ENCODE results near the gene CARD14. TPM values are rescaled to one million over a fixed set of nuclear protein-coding genes. Genes with fewer than 3 reads are reported as not detected.

The CARD14 gene
- total and polyA plus RNA-seq, 9 donors = 0.10 to 2.3 (median 0.18) TPM; not detected in 3

GRCh38 chr17:80212511-80212910 is 42.7 kb downstream of the CARD14 start:
- H3K4me1 ChIP-seq (ENCODE audit: insufficient read depth) = no peaks in the 10 kb centered on the region
- intact Hi-C loops (cut with DNase I) = no loop called here
- no peak for TF ChIP-seq CTCF (IDR thresholded peaks at IDR 0.05)
- no peak for TF ChIP-seq EP300 (IDR thresholded peaks at IDR 0.05)
- no peak for TF ChIP-seq POLR2A (IDR thresholded peaks at IDR 0.05)
- no peaks in the 10 kb centered on the region for H3K36me3 ChIP-seq
- H3K27ac ChIP-seq = no peak overlapping the region
- no peak for DNase-seq
- no peaks in the 10 kb centered on the region for H3K27me3 ChIP-seq
- H3K4me3 ChIP-seq = no peak overlapping the region
- no peaks in the 10 kb centered on the region for H3K9me3 ChIP-seq
- 86 to 90% (median 88%) methylated on average over 12 of the region's 12 CpGs for WGBS, 3 donors

DNA sequence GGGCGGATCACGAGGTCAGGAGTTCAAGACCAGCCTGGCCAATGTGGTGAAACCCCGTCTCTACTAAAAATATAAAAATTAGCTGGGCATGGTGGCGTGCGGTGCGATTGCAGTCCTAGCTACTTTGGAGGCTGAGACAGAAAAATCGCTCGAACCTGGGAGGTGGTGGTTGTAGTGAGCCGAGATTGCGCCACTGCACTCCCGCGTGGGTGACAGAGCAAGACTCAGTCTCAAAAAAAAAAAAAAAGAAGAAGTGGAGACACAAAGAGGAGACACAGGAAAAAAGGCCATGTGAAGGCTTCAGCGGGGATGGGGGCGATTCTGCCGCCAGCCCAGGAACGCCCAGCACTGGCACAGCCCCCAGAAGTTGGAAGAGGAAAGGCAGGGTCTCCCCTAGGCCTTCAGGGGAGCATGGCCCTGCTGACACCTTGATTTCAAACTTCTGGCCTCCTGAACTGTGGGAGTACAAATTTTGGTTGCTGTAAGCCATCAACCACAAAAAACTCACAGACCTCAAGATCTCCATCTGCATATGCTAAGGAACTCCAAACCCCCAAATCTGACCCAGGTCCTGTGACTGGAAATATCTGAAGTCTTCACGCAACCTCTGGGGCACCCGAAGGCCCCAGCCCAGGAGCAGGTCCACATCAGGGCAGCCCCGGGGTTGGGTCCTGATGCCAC is 43.3 kb downstream of the CARD14 start:
- no peak for DNase-seq
- no peaks in the 10 kb centered on the region for H3K4me1 ChIP-seq (ENCODE audit: insufficient read depth)
- H3K36me3 ChIP-seq = no peaks in the 10 kb centered on the region

DNA sequence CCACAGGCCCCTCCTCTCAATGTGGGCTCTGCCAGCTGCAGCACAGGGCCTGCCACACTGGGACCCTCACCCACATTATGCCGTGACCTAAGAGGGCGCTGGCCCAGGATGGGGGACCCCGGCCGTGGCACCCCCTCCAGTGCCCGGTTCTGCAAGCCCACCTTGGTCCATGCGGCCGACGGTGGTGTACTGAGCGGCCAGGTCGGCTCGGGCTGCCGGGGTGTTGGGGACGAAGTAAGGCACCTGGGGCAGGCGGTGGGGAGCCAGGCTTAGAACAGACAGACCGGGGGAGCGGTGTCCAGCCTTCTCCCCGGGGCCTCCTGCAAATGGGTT is 43.8 kb downstream of the CARD14 start:
- H3K36me3 ChIP-seq = no peaks in the 10 kb centered on the region
- no peak overlapping the region for H3K4me3 ChIP-seq
- H3K27me3 ChIP-seq = no peaks in the 10 kb centered on the region
- no peak overlapping the region for H3K27ac ChIP-seq
- no peaks in the 10 kb centered on the region for H3K4me1 ChIP-seq (ENCODE audit: insufficient read depth)
- TF ChIP-seq EP300 (IDR thresholded peaks at IDR 0.05) (no peak), CTCF (IDR thresholded peaks at IDR 0.05) (no peak), POLR2A (IDR thresholded peaks at IDR 0.05) (no peak)
- 93 to 96% (median 94%) methylated on average over 15 to 17 of the region's 17 CpGs for WGBS, 3 donors
- intact Hi-C loops (cut with DNase I) = no loop called here
- DNase-seq = no peak
- H3K9me3 ChIP-seq = no peaks in the 10 kb centered on the region

More for the DNA sequence above, 43.3 kb downstream of the CARD14 start:
- Histone ChIP-seq H3K4me3 (no peak overlapping the region), H3K9me3 (no peaks in the 10 kb centered on the region), H3K27me3 (no peaks in the 10 kb centered on the region), H3K27ac (no peak overlapping the region)
- TF ChIP-seq CTCF (IDR thresholded peaks at IDR 0.05) (no peak), EP300 (IDR thresholded peaks at IDR 0.05) (no peak), POLR2A (IDR thresholded peaks at IDR 0.05) (no peak)
- intact Hi-C loops (cut with DNase I) = no loop called here
- 90 to 95% (median 92%) methylated on average over 19 of the region's 19 CpGs for WGBS, 3 donors

DNA sequence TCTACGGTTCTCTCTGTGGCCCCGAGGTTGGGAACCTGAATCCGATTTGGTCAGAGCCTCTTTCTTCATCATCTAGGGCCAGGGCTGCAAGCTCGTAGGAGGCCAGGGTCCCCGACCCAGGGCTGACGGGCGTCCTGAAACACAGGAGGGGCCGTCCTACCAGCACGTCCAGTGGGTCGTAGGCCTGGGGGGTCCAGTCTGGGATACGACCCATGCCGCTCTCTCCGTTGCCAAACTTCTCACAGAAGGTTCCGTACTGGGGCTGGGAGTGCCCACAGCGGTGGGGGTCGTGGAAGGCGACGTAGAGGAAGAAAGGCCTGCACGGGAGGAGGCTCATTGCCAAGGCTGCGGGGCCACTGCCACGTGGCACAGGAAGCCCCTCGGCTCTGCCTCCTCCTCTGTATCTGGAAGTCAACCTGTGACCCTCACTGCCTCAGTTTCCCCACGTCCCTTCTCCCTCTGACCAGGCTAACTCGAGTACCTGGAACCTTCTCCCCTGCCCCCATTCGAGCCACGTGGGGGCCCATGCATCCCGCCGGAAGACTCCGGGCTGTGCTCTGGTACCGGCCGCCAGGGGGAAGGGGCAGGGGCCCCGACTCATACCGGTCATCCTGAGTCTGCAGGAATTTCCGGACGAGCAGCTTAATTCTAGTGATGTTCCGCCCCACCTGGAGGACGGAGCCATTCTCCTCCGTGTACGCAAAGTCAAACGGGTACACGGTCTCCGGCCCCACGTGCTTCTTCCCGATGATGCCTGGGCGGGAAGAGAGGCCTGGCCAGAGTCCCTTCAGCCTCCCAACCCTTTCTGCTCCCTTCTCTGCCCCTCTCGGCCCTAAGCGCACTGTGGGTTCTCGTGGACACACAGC is 44.4 kb downstream of the CARD14 start:
- intact Hi-C loops (cut with DNase I) = no loop called here
- WGBS, 3 donors = 91 to 94% (median 92%) methylated on average over 48 of the region's 48 CpGs
- no peak overlapping the region for H3K27ac ChIP-seq
- no peaks in the 10 kb centered on the region for H3K27me3 ChIP-seq
- peak in 1 of 5 donors; percentile 16 for DNase-seq
- no peaks in the 10 kb centered on the region for H3K9me3 ChIP-seq
- no peak overlapping the region for H3K4me3 ChIP-seq
- TF ChIP-seq POLR2A (IDR thresholded peaks at IDR 0.05) (no peak), CTCF (IDR thresholded peaks at IDR 0.05) (no peak), EP300 (IDR thresholded peaks at IDR 0.05) (no peak)
- H3K4me1 ChIP-seq (ENCODE audit: insufficient read depth) = peaks cover 2% of the 10 kb centered on the region
- H3K36me3 ChIP-seq = no peaks in the 10 kb centered on the region
